GM19468 (cell line): ENCODE data around the gene PIGN.

Experiments used
- ATAC-seq: cut with Tn5 transposase; IDR thresholded peaks from one replicate; pipeline ENCODE4 v1.9.1; 2021; ENCODE audit warnings: mild to moderate bottlenecking, moderate library complexity, moderate number of reproducible peaks; ENCODE audit not compliant: unreplicated experiment; ENCODE audit errors: extremely low read depth

Gene PIGN, protein sequence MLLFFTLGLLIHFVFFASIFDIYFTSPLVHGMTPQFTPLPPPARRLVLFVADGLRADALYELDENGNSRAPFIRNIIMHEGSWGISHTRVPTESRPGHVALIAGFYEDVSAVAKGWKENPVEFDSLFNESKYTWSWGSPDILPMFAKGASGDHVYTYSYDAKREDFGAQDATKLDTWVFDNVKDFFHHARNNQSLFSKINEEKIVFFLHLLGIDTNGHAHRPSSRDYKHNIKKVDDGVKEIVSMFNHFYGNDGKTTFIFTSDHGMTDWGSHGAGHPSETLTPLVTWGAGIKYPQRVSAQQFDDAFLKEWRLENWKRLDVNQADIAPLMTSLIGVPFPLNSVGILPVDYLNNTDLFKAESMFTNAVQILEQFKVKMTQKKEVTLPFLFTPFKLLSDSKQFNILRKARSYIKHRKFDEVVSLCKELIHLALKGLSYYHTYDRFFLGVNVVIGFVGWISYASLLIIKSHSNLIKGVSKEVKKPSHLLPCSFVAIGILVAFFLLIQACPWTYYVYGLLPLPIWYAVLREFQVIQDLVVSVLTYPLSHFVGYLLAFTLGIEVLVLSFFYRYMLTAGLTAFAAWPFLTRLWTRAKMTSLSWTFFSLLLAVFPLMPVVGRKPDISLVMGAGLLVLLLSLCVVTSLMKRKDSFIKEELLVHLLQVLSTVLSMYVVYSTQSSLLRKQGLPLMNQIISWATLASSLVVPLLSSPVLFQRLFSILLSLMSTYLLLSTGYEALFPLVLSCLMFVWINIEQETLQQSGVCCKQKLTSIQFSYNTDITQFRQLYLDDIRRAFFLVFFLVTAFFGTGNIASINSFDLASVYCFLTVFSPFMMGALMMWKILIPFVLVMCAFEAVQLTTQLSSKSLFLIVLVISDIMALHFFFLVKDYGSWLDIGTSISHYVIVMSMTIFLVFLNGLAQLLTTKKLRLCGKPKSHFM

DNA sequence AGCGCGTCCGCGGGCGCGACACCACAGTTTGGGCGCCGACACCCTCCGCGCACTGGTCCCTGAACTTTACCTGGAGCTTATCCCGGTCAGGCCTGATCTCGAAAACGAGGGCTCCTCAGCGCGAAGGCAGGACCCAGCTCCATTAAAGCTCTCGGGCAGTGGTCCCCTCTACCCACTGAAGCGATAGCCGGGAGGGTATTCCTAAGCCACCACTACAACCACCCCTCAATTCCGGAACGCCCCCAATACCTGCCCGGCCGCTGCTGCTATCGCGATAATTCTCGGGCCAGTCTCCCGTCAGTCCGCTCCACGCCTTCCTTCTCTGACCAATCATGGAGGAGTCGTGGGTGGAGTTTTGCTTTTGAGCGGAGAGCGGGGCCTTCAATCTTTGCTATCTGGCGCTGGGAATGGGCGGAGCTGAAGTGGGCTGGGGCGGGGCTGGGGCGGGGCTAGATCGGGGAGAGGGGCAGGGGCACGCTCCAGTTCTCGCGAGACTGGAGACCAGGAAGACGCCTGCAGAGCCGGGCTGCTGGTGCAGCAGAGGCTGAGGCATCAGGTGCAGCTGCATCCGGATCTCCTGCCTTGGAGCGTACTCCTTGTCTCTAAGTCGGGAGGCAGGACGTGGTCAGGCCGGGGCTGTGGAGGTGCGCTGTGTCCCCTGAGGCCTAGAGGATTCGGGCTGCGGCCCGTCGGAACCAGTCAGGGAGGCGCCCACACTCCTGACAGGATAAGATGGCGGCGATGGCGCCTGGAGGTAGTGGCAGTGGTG is at the start of gene PIGN, which contains the start of gene RELCH:
TSS of gene PIGN (minus strand) at position 283 of the 769 bp plus-strand sequence. CDS start 25,703 bp downstream, outside the sequence.
TSS of gene RELCH (plus strand) at position 482 of the 769 bp plus-strand sequence. CDS start at position 733, 251 bp downstream.
- ATAC-seq: peak; percentile 82

DNA sequence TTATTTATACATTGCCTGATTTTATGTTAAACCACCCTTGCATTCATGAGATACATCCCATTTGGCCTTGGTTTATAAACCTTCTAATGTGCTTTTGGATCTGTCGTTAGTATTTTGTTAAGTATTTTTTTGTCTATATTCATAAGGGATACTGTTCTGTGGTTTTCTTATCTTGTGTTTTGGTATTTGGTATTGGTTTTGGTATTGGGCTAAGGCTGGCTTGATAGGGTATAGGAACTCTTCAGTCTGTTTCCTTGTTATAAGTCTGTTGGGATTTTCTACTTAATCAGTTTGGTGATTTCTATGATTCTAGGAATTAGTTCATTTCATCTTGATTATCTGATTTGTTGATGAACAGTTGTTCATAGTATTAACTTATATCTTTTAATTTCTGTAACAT is 49.4 kb upstream of the PIGN start:
- no peak for ATAC-seq

DNA sequence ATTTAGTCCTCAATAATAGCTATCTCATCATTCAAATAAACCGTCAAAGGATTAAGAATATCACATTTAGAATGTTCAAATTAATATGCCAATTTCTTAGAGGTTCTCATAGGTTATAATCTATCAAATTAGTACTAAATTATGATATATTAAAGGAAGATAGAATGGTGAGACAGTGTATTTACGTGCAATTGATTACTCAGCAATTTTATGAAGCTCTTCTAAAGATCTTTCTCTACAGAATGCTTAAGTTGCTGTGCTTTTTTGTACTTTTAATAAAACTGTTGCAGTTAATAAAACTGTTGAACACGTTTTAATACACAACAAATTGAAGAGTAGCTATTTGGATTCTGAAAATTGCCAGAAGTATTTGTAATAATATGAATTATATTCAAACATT is 39.2 kb upstream of the PIGN start:
- ATAC-seq: no peak

DNA sequence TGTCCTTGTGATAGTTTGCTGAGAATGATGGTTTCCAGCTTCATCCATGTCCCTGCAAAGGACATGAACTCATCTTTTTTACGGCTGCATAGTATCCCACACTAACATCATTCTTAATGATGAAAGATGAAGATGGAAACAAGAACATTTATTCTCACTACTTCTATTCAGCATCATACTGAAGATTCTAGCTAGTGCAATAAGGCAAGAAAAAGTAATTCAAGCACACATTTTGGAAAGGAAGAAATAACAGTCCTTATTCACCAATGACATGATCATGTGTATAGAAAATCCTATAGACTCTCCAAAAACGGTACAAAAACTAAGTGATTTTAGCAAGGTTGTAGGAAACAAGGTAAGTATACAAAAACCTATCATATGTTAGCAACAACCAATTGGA is 37.4 kb upstream of the PIGN start:
- no peak for ATAC-seq

DNA sequence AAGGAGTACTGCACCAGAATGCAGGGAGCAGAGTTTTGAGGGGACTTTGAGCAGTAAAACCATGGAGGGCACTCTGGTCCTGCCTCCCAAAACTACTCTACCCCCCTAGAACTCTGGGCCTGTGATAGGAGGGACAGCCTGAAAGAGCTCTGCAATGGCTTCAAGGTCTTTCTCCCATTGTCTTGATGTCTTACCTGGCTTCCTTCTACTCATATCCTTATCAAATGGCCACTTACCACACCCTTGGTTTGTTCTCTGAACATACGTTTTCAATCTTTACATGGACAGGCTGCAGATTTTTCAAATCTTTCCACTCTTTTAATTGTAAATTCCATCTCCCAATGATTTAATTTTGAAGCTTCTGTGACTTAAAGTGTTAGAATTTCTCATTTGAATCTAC is 27.9 kb upstream of the PIGN start:
- ATAC-seq: no peak

DNA sequence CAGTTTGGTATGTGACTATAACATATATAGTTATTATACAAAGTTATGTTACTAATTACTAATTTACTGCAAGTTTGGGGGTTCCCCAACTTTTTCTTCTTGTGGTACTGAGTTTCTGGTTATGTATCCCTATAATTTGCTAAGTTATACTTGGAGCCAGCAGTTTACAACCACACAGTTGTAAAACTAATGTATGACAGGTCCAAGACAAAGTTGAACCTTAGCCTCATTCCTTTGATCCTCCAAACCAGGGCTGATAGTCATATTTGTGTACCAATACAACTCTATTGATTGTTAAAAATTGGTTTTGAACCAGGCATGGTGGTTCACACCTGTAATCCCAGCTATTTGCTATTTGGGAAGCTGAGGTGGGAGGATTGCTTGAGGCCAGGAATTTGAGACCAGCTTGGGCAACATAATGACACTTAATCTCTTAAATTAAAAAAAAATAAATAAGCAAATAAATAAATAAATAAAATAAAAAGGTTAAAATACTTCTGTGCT is 24.5 kb upstream of the PIGN start:
- ATAC-seq: no peak

DNA sequence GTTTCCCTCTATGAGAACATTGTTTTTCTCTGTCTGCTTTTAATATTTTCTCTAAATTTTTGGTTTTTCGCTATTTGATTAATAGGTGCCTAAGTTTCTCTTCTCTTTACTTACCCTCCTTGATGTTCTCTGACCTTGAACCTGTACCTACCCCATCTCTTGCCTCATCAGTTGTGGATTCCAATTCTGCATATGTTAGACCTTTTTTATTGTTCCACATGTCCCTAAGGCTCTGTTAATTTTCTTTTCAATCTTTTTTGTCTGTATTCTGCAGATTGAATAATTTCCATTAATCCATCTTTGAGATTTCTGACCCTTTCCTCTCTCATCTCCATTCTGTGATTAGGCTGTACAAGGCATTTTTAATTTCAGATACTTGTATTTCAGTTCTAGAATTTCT is 23.3 kb upstream of the PIGN start:
- ATAC-seq: no peak

DNA sequence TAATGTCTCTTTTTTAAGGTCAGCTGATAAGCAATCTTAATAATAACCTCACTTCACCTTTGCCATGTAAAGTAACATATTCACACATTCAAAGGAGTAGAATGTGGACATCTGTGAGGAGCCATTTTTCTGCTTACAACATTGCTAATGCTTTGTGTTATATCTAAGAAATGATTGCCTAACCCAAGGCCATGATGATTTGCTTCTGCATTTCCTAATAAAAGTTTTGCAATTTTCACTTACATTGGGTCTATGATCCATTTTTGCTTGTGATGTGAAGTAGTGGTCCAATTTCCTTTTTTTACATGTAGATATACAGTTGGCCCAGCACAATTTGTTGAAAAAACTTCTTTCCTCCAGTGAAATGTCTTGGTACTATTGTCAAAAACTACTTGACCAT is 22.2 kb upstream of the PIGN start:
- no peak for ATAC-seq

DNA sequence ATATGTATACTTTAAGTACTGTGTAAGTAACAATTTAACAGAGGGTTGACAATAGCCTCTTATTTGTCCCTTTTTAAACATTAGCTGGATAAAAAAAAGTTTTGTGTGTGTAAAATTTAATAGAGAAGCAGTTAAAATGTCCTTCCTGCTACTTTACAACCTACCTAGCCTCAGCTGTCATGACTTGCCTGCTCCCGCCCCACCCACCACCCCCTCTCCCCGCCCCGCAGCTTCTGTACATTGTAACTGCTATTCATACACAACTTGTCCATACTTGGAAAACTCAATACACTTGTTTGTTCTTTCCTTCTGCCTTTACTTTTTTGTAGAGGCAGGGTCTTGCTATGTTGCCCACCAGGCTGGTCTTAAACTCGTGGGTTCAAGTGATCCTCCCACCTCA is 19.7 kb upstream of the PIGN start:
- no peak for ATAC-seq

DNA sequence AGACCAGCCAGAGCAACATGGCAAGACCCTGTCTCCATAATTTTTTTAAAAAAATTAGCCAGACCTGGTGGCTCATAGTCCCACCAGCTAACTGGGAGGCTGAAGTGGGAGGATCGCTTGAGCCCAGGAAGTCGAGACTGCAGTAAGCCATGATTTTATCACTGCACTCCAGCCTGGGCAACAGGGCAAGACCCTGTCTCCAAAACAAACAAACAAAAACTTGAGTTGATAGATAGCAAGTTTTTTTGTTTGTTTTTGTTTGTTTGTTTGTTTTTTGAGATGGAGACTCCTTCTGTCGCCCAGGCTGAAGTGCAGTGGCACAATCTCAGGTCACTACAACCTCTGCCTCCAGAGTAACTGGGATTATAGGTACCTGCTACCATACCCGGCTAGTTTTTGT is 19.0 kb upstream of the PIGN start:
- ATAC-seq: no peak

DNA sequence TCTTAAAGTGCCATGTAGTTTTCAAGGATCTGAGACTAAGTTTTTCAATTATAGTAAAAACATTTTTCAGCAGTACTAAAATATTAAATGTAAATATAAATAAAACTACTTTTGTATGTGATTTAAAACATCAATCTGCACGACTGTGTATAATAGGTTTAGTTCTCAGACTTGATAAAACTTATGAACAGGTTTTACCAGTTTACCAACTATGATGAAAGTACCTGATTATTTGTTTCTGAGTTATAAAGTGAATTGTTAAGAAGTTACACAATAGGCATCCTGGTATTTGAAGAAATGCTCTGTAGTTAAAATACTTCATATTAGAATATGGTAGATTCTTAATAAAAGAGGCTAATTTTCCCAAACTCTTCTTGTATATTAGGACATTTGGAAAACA is 15.0 kb upstream of the PIGN start:
- ATAC-seq: no peak

DNA sequence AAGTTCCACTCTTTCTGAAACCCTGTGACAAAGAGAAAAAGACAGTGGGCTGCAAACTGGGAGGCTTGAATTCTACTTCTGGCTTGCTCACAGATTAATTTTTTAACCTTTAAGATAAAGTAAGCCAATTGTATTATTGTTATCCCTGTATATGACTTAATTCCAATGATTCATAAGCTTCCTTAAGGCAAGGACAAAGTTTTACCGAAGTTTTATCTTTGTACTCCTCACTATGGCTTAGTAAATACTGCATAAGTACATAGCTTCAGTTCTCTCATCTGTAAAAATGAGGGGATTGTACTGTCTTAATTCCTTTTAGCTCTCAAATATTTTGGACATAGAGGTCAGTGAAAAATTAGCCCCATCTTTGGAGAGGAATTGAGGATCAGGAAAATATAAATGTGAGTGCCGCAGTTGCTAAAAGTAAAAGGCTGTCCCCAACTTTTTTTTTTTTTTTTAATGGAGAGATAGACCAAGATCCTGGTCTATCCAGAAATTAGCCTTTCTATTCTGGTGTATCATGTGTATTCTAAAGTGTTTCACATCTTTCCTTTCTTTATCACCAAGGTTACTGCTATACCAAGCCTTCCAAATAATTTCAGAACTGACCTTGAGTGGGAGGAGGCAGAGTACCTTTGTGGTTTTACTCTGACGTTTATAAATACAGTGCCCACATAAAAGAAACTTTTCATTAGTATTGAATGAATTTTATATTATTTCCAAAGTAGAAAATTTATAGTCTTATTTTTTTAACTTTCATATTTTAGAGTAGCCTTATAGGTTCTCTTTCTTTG is 13.5 kb upstream of the PIGN start:
- ATAC-seq: no peak

DNA sequence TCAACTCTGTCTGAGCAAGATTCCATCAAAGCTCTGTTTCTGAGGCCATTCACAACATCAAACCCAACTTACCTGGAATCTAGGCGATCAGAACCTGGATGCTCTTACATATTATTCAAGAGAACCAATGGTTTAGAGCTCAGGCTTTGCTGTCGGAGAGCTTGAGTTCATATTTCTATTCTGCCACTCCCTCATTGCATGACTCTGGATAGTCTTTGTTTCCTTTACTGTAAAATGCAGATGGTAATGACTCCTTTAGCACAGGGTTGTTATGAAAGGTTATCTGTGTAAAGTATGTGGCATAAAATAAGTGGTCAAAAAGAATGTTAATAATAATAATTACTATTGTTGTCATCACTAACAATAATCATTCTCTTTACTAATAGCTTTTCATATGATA is 12.8 kb upstream of the PIGN start:
- no peak for ATAC-seq

DNA sequence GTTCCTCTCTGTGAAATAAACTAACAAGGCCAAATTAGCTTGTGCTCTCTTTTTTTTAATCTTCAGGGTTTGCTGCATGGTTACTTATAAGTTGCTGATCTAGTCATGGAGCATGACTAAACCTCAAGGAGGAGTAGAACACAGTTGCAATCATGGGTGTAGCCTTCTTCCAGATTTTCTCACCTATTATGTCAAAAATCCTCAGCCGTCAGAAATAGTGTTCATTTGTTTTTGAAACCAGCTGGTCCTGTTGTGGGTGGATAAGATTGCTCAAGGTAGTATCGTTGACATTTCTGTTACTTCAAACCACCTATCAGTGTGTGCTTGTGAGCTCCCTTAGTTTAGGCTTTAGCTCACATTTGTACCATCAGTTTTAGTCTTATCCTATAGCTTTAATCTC is 11.4 kb upstream of the PIGN start:
- ATAC-seq: no peak

DNA sequence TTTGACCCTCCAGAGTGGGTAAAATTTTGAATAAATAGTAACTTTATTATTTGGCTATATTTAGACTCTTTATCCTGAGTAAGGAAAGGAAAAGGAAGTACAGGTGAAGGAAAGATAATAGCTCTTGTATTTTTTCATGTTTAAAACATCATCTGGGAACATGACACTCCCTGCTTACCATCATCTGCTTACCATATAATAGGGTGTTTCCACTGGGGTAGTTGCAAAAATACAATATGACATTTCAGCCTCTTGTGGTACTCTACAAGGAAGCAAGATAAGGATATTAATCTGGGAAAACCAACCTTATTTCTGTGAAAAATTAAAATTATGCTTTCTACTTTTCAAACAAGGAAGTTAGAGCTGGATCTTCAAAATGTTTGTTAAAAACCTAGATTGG is 10.1 kb upstream of the PIGN start:
- ATAC-seq: no peak

DNA sequence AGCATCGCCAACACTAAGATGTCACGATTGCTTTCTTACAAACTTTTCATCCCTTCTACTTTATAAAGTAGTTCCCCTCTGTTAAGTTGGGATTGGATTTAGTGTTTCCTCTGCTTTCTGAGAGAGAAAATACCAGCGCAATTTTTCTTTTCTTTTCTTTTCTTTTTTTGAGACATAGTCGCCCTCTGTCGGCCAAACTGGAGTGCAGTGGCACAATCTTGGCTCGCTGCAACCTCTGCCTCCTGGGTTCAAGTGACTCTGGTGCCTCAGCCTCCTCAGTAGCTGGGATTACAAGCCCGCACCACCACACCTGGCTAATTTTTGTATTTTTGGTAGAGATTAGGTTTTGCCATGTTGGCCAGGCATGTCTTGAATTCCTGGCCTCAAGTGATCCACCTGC is 9.2 kb upstream of the PIGN start:
- no peak for ATAC-seq

DNA sequence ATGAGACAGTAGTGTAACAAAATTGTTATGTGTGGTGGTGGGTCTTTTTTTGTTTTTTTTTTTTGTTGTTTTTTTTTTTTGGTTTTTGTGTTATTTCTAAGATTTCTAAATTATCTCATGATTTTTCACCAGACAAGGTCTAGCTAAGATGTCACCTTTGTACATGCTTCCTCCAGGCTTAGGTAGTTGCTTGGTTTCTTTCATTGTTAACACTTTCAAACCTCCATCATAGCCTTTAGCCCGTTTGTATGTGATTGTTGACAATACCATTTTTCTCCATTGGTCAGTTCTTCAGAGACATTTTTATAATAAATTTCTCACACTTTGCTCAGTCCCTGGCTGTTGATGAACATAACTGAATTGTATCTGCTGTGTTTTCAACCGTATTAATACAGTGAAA is 2.4 kb upstream of the PIGN start:
- no peak for ATAC-seq

DNA sequence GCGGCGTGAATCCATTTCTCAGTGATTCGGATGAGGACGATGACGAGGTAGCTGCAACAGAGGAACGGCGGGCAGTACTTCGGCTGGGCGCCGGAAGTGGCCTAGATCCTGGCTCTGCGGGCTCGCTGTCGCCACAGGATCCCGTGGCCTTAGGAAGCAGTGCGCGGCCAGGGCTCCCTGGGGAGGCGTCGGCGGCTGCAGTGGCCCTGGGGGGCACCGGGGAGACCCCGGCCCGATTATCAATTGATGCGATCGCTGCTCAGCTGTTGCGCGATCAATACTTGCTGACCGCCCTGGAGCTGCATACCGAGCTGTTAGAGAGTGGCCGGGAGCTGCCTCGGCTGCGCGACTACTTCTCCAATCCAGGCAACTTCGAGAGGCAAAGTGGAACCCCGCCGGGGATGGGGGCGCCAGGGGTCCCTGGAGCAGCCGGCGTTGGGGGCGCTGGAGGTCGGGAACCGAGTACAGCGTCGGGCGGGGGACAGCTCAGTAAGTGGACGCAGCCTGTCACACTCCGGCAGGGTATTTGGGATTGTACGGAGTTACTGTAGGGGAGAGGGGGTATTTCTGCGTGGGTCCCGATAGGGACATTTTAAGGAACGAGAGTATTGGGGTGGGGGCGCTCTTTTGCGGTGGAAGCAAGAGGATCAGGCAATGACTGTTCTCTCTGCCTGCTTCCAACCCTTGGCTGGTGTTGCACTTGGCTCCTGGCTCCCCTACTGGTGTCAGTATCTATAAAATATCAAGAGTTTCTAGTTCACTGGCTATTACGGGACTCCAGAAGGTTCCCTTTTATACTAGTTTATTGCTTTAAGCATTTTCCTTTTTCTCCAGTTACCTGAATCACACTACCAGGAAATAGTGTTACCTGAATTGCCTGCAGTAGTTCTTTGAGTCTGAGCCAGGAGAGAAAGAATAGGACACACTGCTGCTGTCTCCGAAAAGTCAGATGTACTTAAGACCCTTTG is 971 bp upstream of the PIGN start:
- no peak for ATAC-seq

DNA sequence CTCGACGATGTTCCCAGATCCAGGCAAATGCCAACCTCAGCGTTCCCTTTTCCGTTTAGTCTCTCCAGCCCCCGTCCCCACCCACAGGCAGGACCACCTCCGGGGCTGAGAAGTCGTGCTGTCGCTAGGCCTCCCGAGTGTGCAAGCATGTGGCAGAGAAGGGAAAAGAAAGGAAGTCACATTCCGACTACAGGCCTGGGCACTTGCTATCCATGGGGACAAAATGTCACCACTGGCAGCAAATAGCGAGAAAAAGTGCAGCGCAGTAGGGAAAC is 420 bp downstream of the PIGN start:
- ATAC-seq: peak; percentile 1
